ENCODE measurements around the gene ZNF485. TPM values are rescaled to one million over a fixed set of nuclear protein-coding genes. Genes with fewer than 3 reads are reported as not detected.

The ZNF485 gene
- total and polyA plus RNA-seq, 2 experiments from 2014 or later: 1.0 to 2.5 TPM

DNA sequence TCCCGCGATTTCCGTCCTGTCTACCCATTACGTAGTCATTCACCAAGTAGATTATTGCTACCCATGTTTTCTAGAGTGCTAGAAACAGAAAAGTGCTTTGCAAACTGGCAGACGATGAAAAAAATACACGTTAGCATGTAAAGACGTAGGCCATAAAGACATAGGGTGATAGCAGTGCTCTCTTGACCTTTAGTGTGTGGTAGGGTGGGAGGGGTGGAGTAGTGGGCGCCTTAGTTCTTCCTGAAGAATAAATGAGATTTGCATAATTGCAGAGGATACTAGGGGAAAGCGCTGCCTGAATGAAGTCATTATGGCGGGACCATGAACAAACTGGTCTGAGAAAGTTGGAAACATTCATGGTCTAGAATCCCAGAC, 948 bp downstream of the ZNF485 start:
- TF ChIP-seq, protein P1, sequence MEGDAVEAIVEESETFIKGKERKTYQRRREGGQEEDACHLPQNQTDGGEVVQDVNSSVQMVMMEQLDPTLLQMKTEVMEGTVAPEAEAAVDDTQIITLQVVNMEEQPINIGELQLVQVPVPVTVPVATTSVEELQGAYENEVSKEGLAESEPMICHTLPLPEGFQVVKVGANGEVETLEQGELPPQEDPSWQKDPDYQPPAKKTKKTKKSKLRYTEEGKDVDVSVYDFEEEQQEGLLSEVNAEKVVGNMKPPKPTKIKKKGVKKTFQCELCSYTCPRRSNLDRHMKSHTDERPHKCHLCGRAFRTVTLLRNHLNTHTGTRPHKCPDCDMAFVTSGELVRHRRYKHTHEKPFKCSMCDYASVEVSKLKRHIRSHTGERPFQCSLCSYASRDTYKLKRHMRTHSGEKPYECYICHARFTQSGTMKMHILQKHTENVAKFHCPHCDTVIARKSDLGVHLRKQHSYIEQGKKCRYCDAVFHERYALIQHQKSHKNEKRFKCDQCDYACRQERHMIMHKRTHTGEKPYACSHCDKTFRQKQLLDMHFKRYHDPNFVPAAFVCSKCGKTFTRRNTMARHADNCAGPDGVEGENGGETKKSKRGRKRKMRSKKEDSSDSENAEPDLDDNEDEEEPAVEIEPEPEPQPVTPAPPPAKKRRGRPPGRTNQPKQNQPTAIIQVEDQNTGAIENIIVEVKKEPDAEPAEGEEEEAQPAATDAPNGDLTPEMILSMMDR (IDR thresholded peaks at IDR 0.05; ENCODE audit: low read depth, low read length): no peak
- no peaks in the 10 kb centered on the region for H3K27me3 ChIP-seq
- no peak overlapping the region for H3K27ac ChIP-seq
- no peak overlapping the region for H3K4me3 ChIP-seq
- no peaks in the 10 kb centered on the region for H3K4me1 ChIP-seq (ENCODE audit: low read depth)
- H3K36me3 ChIP-seq: no peaks in the 10 kb centered on the region
- DNase-seq (ENCODE audit: low read depth in 1 of 2, low spot score in 1 of 2): no peak
- no peaks in the 10 kb centered on the region for H3K9me3 ChIP-seq (ENCODE audit: low read depth)

DNA sequence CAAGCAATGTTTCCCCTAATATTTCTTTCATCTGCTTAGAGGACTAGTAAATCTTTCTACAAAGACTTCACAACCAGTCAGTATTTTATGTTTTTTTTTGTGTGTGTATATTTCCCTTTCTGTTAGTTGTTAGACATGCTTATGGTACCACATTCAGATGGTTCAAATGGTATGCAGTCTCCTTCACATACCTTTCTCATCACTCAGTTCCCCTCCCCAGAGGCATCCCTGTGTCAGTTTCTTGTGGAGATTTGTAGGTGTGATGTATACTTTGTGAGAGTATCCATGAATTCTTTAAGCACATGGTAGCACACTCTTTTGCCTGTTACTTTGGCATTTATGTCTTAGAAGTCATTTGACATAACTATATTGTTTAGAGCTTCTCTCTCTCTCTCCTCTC, 4.4 kb downstream of the ZNF485 start:
- no peak overlapping the region for H3K4me3 ChIP-seq
- no peak for DNase-seq (ENCODE audit: low read depth in 1 of 2, low spot score in 1 of 2)
- no peak overlapping the region for H3K27ac ChIP-seq
- no peaks in the 10 kb centered on the region for H3K27me3 ChIP-seq
- H3K4me1 ChIP-seq (ENCODE audit: low read depth): no peaks in the 10 kb centered on the region
- peaks cover 4% of the 10 kb centered on the region for H3K36me3 ChIP-seq
- TF ChIP-seq, protein P1 (IDR thresholded peaks at IDR 0.05; ENCODE audit: low read depth, low read length): no peak
- H3K9me3 ChIP-seq (ENCODE audit: low read depth): no peaks in the 10 kb centered on the region

DNA sequence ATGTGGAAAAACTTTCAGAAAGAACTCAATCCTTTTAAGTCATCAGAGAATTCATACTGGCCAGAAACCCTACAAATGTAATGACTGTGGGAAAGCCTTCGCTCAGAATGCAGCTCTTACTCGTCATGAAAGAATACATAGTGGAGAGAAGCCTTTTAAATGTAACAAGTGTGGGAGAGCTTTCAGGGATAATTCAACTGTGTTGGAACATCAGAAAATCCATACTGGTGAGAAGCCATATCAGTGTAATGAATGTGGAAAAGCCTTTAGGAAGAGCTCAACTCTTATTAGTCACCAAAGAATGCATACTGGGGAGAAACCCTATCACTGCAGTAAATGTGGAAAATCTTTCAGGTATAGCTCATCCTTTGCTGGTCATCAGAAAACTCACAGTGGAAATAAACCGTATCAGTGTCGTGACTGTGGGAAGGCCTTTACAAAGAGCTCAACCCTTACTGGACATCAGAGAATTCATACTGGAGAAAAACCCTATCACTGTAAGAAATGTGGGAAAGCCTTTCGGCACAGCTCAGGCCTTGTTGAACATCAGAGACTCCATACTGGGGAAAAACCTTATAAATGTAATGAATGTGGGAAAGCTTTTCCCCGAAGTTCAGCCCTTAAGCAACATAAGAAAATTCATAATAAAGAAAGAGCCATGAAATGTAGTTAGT, 10.6 kb downstream of the ZNF485 start:
- Histone ChIP-seq H3K4me3 (no peak overlapping the region), H3K9me3 (ENCODE audit: low read depth) (no peaks in the 10 kb centered on the region), H3K27me3 (no peaks in the 10 kb centered on the region), H3K4me1 (ENCODE audit: low read depth) (no peaks in the 10 kb centered on the region), H3K27ac (no peak overlapping the region), H3K36me3 (peaks cover 4% of the 10 kb centered on the region)
- no peak for DNase-seq (ENCODE audit: low read depth in 1 of 2, low spot score in 1 of 2)
- TF ChIP-seq, protein P1 (IDR thresholded peaks at IDR 0.05; ENCODE audit: low read depth, low read length): no peak

DNA sequence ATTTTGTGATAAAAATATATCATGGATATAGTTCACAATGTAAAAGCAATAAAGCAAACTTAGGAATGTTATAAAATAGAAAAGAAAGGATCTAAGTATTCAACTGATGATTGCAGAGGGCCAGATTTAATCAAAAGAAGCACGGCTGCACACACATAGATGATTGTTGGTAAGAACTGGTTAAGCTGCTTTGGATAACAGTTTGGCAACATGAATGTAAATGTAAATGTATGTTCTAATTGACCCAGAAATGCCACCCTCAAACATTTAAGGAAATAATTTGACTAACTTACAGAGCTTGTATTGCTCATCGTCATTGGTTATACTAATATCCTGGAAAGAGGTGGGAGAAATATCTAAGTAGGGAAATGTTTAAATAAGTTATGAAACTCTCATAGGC, 13.1 kb downstream of the ZNF485 start:
- H3K27ac ChIP-seq: no peak overlapping the region
- TF ChIP-seq, protein P1 (IDR thresholded peaks at IDR 0.05; ENCODE audit: low read depth, low read length): no peak
- DNase-seq (ENCODE audit: low read depth in 1 of 2, low spot score in 1 of 2): no peak

DNA sequence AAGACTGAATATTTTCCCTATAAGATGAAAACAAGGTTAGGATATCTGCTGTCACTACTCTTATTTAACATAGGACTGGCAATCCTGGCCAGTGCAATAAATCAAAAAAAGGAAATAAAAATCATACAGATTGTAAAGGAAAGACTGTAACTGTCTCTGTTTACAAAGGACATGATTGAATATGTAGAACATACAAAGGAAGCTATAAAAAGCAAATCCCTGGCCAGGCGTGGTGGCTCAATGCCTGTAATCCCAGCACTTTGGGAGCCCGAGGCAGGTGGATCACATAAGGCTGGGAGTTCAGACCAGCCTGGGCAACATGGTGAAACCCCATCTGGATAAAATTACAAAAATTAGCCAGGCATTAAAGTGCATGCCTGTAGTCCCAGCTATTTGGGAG, 15.8 kb downstream of the ZNF485 start:
- Histone ChIP-seq H3K36me3 (no peaks in the 10 kb centered on the region), H3K27ac (no peak overlapping the region), H3K9me3 (ENCODE audit: low read depth) (no peaks in the 10 kb centered on the region), H3K27me3 (no peaks in the 10 kb centered on the region), H3K4me1 (ENCODE audit: low read depth) (no peaks in the 10 kb centered on the region), H3K4me3 (no peak overlapping the region)
- DNase-seq (ENCODE audit: low read depth in 1 of 2, low spot score in 1 of 2): no peak
- TF ChIP-seq, protein P1 (IDR thresholded peaks at IDR 0.05; ENCODE audit: low read depth, low read length): no peak

More for the DNA sequence above, 13.1 kb downstream of the ZNF485 start:
- H3K4me3 ChIP-seq: no peak overlapping the region
- H3K36me3 ChIP-seq: peaks cover 4% of the 10 kb centered on the region
- H3K9me3 ChIP-seq (ENCODE audit: low read depth): no peaks in the 10 kb centered on the region
- no peaks in the 10 kb centered on the region for H3K27me3 ChIP-seq
- H3K4me1 ChIP-seq (ENCODE audit: low read depth): no peaks in the 10 kb centered on the region
